Ishikawa (cell line): ENCODE measurements around the gene MRRF.

ENCODE experiments used
- CEBPB ChIP-seq: IDR thresholded peaks from 2 replicates; pipeline ENCODE4 v1.6.1; 2012
- CREB1 ChIP-seq: IDR thresholded peaks from 2 replicates; pipeline ENCODE4 v1.6.1; 2012; ENCODE audit warnings: low read depth
- EGR1 ChIP-seq: IDR thresholded peaks from 2 replicates; pipeline ENCODE4 v1.6.1; 2012
- EP300 ChIP-seq: IDR thresholded peaks from 2 replicates; pipeline ENCODE4 v1.6.1; 2012; ENCODE audit warnings: borderline replicate concordance
- FOXM1 ChIP-seq: IDR thresholded peaks from 2 replicates; pipeline ENCODE4 v1.6.1; 2012; ENCODE audit warnings: low read depth, borderline replicate concordance
- NFIC ChIP-seq: IDR thresholded peaks from 2 replicates; pipeline ENCODE4 v1.6.1; 2012
- RAD21 ChIP-seq: IDR thresholded peaks from 2 replicates; pipeline ENCODE4 v1.6.1; 2012; ENCODE audit warnings: low read depth
- TAF1 ChIP-seq: IDR thresholded peaks from 2 replicates; pipeline ENCODE4 v1.6.1; 2012; ENCODE audit warnings: low read depth, mild to moderate bottlenecking
- TCF12 ChIP-seq: IDR thresholded peaks from 2 replicates; pipeline ENCODE4 v1.6.1; 2012; ENCODE audit warnings: low read depth
- TEAD4 ChIP-seq: IDR thresholded peaks from 2 replicates; pipeline ENCODE4 v1.6.1; 2012
- YY1 ChIP-seq: IDR thresholded peaks from 2 replicates; pipeline ENCODE4 v1.6.1; 2012; ENCODE audit warnings: low read depth
- ZBTB7A ChIP-seq: IDR thresholded peaks from 2 replicates; pipeline ENCODE4 v1.6.1; 2012; ENCODE audit warnings: low read depth
- TF ChIP-seq, protein P1 (sequence below): IDR thresholded peaks from 2 replicates; pipeline ENCODE4 v1.6.1; 2012
- TF ChIP-seq, protein P2 (sequence below): IDR thresholded peaks from 2 replicates; pipeline ENCODE4 v1.6.1; 2012
- TF ChIP-seq, protein P3 (sequence below): IDR thresholded peaks from 2 replicates; pipeline ENCODE4 v1.6.1; 2012; ENCODE audit warnings: low read depth, mild to moderate bottlenecking

The MRRF gene

DNA sequence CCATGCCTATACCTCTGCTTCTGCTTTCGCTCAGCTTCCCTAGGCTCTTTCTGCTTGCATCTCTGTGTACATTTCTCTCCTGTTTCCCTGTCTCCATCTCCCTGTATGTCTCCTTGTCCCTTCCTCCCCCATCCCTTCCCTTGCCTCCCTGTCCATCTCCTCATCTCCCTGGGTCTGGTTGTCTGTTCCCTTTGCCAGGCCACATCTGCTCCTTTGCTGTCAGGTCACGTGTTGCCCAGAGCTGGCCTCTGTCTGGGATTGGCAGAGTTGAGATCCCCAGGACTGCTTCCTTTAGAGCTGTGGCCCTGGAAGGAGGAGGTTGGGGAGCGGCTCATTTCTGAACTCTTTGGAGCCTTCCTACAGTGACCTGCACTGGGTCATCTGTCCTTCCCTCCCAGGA, 74.3 kb downstream of the MRRF start:
- TF ChIP-seq, protein P1, sequence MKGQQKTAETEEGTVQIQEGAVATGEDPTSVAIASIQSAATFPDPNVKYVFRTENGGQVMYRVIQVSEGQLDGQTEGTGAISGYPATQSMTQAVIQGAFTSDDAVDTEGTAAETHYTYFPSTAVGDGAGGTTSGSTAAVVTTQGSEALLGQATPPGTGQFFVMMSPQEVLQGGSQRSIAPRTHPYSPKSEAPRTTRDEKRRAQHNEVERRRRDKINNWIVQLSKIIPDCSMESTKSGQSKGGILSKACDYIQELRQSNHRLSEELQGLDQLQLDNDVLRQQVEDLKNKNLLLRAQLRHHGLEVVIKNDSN: 0 out of 2 replicates have a peak, but pooled peaks have one; percentile 40
- TF ChIP-seq FOXM1 (no peak), EGR1 (no peak)

DNA sequence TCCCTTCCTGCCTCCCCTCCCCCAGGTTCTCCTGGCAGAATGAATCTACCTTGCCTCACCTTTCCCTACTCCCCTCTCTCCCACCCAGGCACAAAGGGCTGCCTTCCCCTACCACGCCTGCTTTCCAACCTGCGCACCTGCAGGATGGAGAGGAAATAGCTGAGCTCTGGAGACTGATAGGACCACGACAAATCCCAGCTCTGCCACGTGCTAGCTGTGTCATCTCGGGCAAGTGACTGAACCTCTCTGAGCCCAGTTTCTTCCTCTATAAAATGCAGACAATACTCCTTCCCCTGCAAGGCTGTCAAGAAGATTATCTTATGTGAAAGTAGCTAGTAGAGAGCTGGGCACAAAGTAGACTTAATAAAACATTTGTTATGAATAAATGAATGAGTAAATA, 74.9 kb downstream of the MRRF start:
- TF ChIP-seq, protein P1: no peak
- TF ChIP-seq, protein P2, sequence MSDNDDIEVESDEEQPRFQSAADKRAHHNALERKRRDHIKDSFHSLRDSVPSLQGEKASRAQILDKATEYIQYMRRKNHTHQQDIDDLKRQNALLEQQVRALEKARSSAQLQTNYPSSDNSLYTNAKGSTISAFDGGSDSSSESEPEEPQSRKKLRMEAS: no peak
- TF ChIP-seq CREB1: no peak

DNA sequence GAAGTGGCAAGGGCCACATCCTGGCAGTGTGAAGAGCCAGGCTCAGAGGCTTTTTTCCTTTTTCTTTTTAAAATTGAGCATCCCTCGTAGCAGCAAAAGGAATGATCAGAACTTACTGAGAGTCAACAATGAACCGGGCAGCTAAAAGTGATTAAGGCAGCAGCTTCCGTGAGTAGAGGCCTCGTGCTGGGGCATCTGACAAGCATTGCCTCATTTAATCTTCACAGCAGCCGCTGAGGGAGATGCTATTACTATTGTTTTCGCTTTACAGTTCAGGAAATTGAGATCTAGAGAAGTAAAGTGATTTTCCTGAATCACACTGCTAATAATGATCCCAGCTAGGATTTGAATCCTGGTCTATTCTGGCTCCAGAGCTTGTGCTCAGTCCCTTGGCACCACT, 75.5 kb downstream of the MRRF start:
- TF ChIP-seq CREB1 (no peak), CEBPB (no peak), ZBTB7A (no peak), TCF12 (no peak), EP300 (no peak), NFIC (no peak), TAF1 (no peak), YY1 (no peak), EGR1 (no peak), RAD21 (no peak), FOXM1 (no peak), TEAD4 (no peak)
- TF ChIP-seq, protein P3, sequence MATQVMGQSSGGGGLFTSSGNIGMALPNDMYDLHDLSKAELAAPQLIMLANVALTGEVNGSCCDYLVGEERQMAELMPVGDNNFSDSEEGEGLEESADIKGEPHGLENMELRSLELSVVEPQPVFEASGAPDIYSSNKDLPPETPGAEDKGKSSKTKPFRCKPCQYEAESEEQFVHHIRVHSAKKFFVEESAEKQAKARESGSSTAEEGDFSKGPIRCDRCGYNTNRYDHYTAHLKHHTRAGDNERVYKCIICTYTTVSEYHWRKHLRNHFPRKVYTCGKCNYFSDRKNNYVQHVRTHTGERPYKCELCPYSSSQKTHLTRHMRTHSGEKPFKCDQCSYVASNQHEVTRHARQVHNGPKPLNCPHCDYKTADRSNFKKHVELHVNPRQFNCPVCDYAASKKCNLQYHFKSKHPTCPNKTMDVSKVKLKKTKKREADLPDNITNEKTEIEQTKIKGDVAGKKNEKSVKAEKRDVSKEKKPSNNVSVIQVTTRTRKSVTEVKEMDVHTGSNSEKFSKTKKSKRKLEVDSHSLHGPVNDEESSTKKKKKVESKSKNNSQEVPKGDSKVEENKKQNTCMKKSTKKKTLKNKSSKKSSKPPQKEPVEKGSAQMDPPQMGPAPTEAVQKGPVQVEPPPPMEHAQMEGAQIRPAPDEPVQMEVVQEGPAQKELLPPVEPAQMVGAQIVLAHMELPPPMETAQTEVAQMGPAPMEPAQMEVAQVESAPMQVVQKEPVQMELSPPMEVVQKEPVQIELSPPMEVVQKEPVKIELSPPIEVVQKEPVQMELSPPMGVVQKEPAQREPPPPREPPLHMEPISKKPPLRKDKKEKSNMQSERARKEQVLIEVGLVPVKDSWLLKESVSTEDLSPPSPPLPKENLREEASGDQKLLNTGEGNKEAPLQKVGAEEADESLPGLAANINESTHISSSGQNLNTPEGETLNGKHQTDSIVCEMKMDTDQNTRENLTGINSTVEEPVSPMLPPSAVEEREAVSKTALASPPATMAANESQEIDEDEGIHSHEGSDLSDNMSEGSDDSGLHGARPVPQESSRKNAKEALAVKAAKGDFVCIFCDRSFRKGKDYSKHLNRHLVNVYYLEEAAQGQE: no peak
- TF ChIP-seq, protein P1: no peak
- TF ChIP-seq, protein P2: no peak

DNA sequence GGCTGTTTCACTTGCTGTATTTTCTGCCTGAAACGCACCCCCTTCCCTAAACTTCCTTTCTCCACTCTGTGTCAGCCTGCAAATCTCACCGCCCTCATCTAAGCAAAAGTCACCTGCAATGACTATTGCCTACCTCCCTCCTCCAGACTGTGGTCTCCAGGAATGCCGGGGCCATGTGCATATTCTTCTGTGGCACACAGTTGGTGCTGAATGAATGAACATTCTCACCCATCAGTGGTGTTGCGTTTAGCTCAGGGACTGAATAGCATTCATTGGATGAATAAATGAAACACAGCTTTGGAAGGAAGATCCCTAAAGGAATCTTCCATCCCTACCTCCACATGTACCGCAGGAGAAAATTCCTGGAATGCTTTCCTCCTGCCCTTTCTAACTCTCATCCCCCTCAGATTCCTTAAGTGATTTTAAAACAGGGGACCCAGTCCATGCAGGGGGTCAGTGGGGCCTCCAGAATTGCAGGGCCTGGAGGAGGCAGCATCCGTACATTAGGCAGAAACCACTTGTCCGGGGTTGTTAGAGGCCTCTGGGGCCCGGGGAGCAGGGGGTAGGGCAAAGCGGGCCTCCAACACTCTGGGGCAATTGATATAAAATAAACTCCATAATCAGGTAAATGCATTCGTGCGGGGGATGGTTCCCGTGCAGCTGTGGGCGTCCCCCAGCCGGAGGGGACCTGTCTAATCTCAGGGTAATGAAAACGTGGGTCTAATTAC, 77.8 kb downstream of the MRRF start:
- TF ChIP-seq CREB1: no peak
- TF ChIP-seq TAF1: no peak
- TF ChIP-seq CEBPB: no peak
- TF ChIP-seq, protein P1: no peak
- TF ChIP-seq FOXM1: no peak
- no peak for TF ChIP-seq ZBTB7A
- no peak for TF ChIP-seq EGR1
- TF ChIP-seq NFIC: no peak
- TF ChIP-seq, protein P2: no peak
- no peak for TF ChIP-seq TCF12
- TF ChIP-seq RAD21: no peak
- no peak for TF ChIP-seq YY1
- TF ChIP-seq EP300: no peak
- no peak for TF ChIP-seq TEAD4
- TF ChIP-seq, protein P3: no peak

DNA sequence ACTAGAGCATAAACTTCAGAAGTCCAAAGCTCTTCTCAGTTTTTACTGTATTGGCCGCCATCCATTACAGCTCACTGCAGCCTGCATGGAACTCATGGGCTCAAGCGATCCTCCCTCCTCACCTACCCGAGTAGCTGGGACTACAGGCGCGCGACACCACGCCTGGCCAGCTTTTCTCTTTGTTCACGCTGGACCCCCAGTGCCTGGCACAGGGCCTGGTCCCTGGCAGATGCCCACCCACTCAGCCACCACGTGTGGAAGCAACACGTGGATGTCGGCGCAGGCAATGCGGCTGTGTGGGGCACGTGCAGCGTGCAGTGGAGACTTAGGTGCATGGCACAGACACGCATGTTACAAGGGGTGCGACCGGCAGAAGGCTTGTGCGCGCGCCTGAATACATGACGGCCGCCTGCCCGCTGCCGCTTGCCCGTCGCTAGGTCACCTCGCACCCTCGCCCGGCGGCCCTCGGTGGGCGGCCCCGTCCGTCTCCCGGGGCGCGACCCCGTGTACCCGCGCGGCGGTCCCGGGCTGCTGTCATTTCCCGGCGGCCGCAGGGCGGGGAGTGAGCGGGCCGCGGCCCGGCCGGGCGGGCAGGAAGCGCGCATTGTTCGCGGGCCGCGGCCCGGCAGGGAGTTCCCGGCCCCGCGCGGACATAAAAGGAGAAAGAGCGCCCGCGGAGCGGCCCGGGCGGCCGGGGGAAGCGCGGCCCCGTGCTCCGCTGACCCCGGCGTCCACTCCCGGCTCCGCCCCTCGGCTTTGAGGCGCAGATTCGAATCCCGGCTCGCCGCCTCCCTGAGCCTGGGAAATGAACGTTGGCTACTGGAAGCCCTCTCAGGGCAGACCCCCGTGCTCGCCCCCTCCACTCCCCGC, 82.0 kb downstream of the MRRF start:
- TF ChIP-seq CREB1 (no peak), RAD21 (no peak), FOXM1 (no peak), YY1 (no peak), TEAD4 (no peak), TCF12 (no peak), EGR1 (no peak), NFIC (no peak), EP300 (no peak), ZBTB7A (peak; percentile 66; the same call in 1 of the 2 replicates), TAF1 (no peak), CEBPB (no peak)
- TF ChIP-seq, protein P2: peak; percentile 97
- TF ChIP-seq, protein P1: peak; percentile 68
- TF ChIP-seq, protein P3: no peak
